ENCODE results near the gene KDM2A.

Gene KDM2A

DNA sequence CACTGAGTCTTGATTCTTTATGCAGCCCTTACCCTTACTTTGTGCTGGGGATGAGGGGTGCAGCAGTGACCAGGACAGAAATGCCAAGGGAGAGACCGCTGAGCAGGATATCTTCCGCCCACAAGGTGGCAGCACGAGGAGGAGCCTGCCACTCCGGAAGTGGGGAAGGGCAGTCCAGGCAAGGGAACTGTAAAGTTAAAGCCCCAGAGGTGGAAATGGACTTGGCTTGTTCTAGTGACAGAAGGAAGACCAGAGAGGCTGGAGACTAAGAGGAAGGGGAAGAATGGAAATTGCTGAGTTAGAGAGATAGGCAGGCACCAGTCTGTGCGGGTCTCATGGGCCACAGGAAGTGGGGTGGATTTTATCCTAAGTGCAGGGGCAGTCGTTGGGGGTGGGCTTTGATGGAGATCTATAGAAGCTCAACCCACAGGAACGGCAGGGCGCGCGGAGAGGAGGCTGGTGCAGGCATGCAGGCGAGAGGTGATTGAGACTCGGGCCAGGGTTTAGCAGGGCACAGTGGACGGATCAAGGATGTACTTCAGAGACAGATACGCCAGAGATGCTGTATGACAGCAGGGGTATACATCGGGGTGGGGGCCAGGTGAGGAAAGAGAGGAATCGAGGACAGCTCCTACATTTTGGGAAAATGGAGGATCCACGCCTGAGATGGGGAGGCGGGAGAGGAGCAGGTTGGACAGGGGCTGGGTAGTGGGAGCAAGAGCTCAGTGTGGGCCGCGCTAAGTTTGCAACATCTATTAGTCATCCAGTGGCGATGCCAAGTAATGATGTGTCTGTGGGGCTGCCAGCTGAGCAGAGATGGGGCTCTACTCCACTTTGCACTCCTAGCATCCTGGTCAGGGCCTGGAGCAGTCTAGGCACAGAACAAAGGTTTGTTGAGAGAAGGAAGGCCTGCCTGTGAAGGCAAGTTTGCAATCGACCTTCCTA lies 143.9 kb downstream of the KDM2A start:
- Histone ChIP-seq H3K23ac (ENCODE audit: low read length) (peak overlapping the region; percentile 15), H3K18ac (ENCODE audit: low read length) (no peak overlapping the region), H2BK120ac (ENCODE audit: low read depth, low read length) (no peak overlapping the region), H4K5ac (ENCODE audit: low read length) (no peak overlapping the region), H3K4me2 (ENCODE audit: low read length) (no peak overlapping the region), H2BK15ac (replicated peaks; ENCODE audit: low read depth) (no peak overlapping the region), H3K27ac (ENCODE audit: low read depth, low read length) (no peak overlapping the region), H3K9ac (ENCODE audit: low read length) (peak overlapping the region; percentile 55), H3K36me3 (ENCODE audit: control insufficient read depth, insufficient read depth, low read length) (peaks cover 2% of the 10 kb centered on the region), H2BK5ac (ENCODE audit: low read length) (no peak overlapping the region), H3K4ac (ENCODE audit: low read depth, low read length) (no peak overlapping the region), H4K8ac (ENCODE audit: low read depth, low read length) (no peak overlapping the region), H3K27me3 (ENCODE audit: insufficient read depth, low read length, poor library complexity) (no peaks in the 10 kb centered on the region), H2AK5ac (ENCODE audit: low read length) (no peak overlapping the region), H3K4me1 (ENCODE audit: control insufficient read depth, low read depth, low read length) (peaks cover 8% of the 10 kb centered on the region), H3K56ac (ENCODE audit: low read length) (peak overlapping the region; percentile 87), H3K4me3 (ENCODE audit: low read length) (no peak overlapping the region), H3K79me2 (ENCODE audit: control insufficient read depth, insufficient read depth, low read length) (peaks cover 13% of the 10 kb centered on the region), H3K79me1 (ENCODE audit: low read length) (peaks cover 11% of the 10 kb centered on the region)
- no CpG with 5 or more reads among the region's 22 CpGs for WGBS (ENCODE audit: extremely low coverage, insufficient coverage, low lambda C conversion rate)
- DNase-seq: peak; percentile 85

DNA sequence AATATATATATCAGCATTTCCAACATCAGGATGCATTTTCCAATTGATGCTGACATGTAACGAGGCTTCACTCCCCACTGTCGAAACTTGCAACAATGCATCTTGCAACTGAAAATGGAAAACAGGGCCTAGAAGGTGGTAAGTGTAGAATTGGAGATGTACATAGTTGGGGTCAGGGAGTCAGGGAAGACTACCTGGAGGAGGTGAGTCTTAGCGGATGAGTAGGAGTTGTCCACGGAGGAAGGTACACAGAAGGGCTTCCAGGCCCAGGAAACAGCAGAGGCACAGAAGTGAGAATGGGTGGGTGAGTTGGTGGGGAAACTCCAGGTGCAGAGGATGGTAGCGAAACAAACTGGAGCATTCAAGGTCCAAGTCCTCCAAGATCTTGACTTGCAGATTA lies 145.2 kb downstream of the KDM2A start:
- DNase-seq: no peak
- Histone ChIP-seq H3K36me3 (ENCODE audit: control insufficient read depth, insufficient read depth, low read length) (peaks cover 2% of the 10 kb centered on the region), H2BK15ac (replicated peaks; ENCODE audit: low read depth) (no peak overlapping the region), H4K5ac (ENCODE audit: low read length) (no peak overlapping the region), H3K79me2 (ENCODE audit: control insufficient read depth, insufficient read depth, low read length) (peaks cover 24% of the 10 kb centered on the region), H2AK5ac (ENCODE audit: low read length) (peak overlapping the region; percentile 6), H4K8ac (ENCODE audit: low read depth, low read length) (no peak overlapping the region), H3K56ac (ENCODE audit: low read length) (no peak overlapping the region), H3K27ac (ENCODE audit: low read depth, low read length) (no peak overlapping the region), H3K4ac (ENCODE audit: low read depth, low read length) (no peak overlapping the region), H3K4me3 (ENCODE audit: low read length) (no peak overlapping the region), H3K18ac (ENCODE audit: low read length) (no peak overlapping the region), H3K27me3 (ENCODE audit: insufficient read depth, low read length, poor library complexity) (no peaks in the 10 kb centered on the region), H3K4me2 (ENCODE audit: low read length) (no peak overlapping the region), H2BK5ac (ENCODE audit: low read length) (no peak overlapping the region), H3K9ac (ENCODE audit: low read length) (no peak overlapping the region), H2BK120ac (ENCODE audit: low read depth, low read length) (no peak overlapping the region), H3K79me1 (ENCODE audit: low read length) (peaks cover 19% of the 10 kb centered on the region), H3K4me1 (ENCODE audit: control insufficient read depth, low read depth, low read length) (peaks cover 9% of the 10 kb centered on the region), H3K23ac (ENCODE audit: low read length) (no peak overlapping the region)
- WGBS (ENCODE audit: extremely low coverage, insufficient coverage, low lambda C conversion rate): no CpG with 5 or more reads among the region's 5 CpGs

DNA sequence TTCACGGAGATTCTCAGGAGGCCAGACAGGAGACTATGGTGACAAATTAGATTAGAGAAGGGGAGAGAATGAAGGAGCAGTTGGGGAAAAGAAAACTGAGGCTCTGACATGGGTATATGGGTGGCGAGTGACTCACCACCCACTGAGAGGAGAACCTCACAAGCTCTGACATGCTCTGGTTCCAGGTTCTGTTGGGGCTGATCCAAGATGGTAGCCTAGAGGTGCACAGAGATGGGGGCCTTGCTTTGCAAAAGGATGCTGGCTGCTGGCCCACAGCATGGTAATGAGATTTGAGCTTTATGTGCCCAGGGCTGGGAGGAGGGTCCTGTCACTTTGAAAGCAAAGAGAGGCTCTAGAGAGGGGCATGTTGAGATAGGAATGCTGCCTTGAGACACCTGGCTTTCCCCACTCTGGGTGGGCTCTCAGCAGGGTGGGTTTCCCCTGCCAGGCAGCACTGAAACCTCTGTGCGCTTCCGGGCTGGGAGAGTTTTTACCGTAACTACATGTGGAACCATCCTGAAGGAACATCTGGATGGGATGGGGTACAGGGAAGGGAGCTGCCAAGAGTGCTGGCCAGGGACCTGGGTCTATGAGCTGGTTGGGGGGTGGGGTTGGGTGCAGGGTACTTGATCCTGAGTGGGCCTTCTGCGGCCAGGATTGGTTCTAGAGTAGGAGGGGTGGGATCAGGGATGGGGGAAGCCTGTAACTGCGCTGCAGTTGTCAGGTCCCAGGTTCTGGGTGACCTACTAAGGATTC lies 146.0 kb downstream of the KDM2A start:
- DNase-seq: no peak

DNA sequence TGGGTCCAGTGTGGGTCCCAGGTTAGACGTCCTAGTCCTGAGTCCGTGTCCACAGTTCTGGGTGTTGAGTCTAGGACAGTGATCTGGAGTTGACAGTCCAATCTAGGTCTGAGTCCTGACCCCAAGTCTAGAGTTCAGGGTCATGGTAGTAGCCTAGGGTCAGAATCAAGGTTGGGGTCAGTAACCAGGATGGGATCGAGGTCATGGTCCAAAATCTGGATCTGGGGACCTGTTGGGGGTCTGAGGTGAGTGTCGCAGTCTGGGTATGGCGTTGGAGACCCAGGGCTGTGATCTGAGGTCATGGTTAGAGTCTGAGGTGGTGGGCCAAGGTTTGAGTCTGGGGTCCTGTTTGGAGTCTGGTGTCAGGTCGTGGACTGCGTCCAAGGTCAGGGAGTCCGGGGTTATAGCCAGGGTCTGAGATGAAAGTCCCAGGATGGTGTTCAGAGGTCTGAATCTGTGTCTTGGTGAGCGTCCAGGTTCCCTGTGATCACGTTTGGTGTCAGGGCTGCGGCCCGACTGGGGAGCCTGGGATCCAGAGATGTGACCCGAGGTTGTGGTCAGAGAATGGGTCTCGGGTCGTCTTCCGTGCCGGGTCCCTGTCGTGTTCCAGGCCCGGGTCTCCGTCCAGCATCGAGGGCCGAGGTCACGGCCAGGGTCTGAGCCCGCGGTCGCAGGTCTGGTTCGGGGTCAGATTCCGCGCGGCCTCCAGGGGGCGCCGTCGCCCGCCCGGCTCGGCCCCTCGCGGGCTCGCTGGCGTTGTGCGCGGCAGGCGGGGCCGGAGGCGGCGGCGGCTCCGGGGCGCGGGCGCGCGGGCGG lies 146.8 kb downstream of the KDM2A start:
- peaks cover 26% of the 10 kb centered on the region for H3K79me1 ChIP-seq (ENCODE audit: low read length)
- WGBS (ENCODE audit: extremely low coverage, insufficient coverage, low lambda C conversion rate): no CpG with 5 or more reads among the region's 54 CpGs
- H3K4ac ChIP-seq (ENCODE audit: low read depth, low read length): no peak overlapping the region
- peak; percentile 60 for DNase-seq
- H2AK5ac ChIP-seq (ENCODE audit: low read length): peak overlapping the region; percentile 50
- no peak overlapping the region for H4K8ac ChIP-seq (ENCODE audit: low read depth, low read length)
- no peak overlapping the region for H2BK5ac ChIP-seq (ENCODE audit: low read length)
- no peaks in the 10 kb centered on the region for H3K27me3 ChIP-seq (ENCODE audit: insufficient read depth, low read length, poor library complexity)
- H3K4me3 ChIP-seq (ENCODE audit: low read length): no peak overlapping the region
- H3K18ac ChIP-seq (ENCODE audit: low read length): no peak overlapping the region
- H3K56ac ChIP-seq (ENCODE audit: low read length): peak overlapping the region; percentile 88
- H2BK120ac ChIP-seq (ENCODE audit: low read depth, low read length): no peak overlapping the region
- peak overlapping the region; percentile 70 for H3K9ac ChIP-seq (ENCODE audit: low read length)
- H3K79me2 ChIP-seq (ENCODE audit: control insufficient read depth, insufficient read depth, low read length): peaks cover 31% of the 10 kb centered on the region
- no peak overlapping the region for H3K4me2 ChIP-seq (ENCODE audit: low read length)
- H4K5ac ChIP-seq (ENCODE audit: low read length): no peak overlapping the region
- peaks cover 3% of the 10 kb centered on the region for H3K36me3 ChIP-seq (ENCODE audit: control insufficient read depth, insufficient read depth, low read length)
- H3K23ac ChIP-seq (ENCODE audit: low read length): no peak overlapping the region
- peaks cover 21% of the 10 kb centered on the region for H3K4me1 ChIP-seq (ENCODE audit: control insufficient read depth, low read depth, low read length)
- H3K27ac ChIP-seq (ENCODE audit: low read depth, low read length): no peak overlapping the region
- no peak overlapping the region for H2BK15ac ChIP-seq (replicated peaks; ENCODE audit: low read depth)

More for the DNA sequence above, 146.0 kb downstream of the KDM2A start:
- Histone ChIP-seq H3K23ac (ENCODE audit: low read length) (no peak overlapping the region), H3K79me1 (ENCODE audit: low read length) (peaks cover 24% of the 10 kb centered on the region), H3K36me3 (ENCODE audit: control insufficient read depth, insufficient read depth, low read length) (peaks cover 3% of the 10 kb centered on the region), H3K27ac (ENCODE audit: low read depth, low read length) (no peak overlapping the region), H2BK15ac (replicated peaks; ENCODE audit: low read depth) (no peak overlapping the region), H3K4ac (ENCODE audit: low read depth, low read length) (no peak overlapping the region), H3K4me3 (ENCODE audit: low read length) (no peak overlapping the region), H3K27me3 (ENCODE audit: insufficient read depth, low read length, poor library complexity) (no peaks in the 10 kb centered on the region), H3K18ac (ENCODE audit: low read length) (no peak overlapping the region), H3K4me1 (ENCODE audit: control insufficient read depth, low read depth, low read length) (peaks cover 17% of the 10 kb centered on the region), H4K5ac (ENCODE audit: low read length) (no peak overlapping the region), H3K4me2 (ENCODE audit: low read length) (no peak overlapping the region), H3K56ac (ENCODE audit: low read length) (no peak overlapping the region), H2BK5ac (ENCODE audit: low read length) (no peak overlapping the region), H3K9ac (ENCODE audit: low read length) (no peak overlapping the region), H4K8ac (ENCODE audit: low read depth, low read length) (no peak overlapping the region), H2AK5ac (ENCODE audit: low read length) (no peak overlapping the region), H2BK120ac (ENCODE audit: low read depth, low read length) (no peak overlapping the region), H3K79me2 (ENCODE audit: control insufficient read depth, insufficient read depth, low read length) (peaks cover 29% of the 10 kb centered on the region)
- WGBS (ENCODE audit: extremely low coverage, insufficient coverage, low lambda C conversion rate): no CpG with 5 or more reads among the region's 7 CpGs

DNA sequence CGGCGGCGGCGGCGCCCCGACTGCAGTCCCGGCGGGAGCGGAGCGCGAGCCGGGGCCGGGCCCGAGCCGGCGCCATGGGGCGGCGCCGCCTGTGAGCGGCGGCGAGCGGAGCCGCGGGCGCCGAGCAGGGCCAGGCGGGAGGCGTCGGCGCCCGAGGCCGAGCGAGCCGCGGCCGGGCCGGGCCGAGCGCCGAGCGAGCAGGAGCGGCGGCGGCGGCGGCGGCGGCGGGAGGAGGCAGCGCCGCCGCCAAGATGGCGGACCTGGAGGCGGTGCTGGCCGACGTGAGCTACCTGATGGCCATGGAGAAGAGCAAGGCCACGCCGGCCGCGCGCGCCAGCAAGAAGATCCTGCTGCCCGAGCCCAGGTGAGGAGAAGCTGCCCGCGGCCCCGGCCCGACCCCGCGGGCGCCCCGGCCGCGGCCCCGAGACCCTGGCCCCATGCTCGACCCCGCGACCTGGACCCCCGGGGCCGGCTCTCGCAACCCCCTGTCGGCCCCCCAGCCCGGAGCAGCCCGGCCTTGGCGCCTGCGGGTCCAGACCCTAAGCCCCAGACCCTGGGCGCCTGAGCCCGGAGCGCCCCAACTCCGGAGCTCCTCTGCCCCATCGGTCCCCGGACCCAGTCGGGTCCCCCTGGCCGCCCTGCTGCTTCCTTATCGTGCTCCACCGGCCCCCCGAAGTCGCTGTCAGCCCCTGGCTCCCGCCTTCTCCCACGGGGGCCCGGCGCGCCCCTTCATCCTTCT lies 147.6 kb downstream of the KDM2A start, which contains the start of gene GRK2:
TSS of gene GRK2 (plus strand) at position 25 of the 739 bp plus-strand sequence. CDS start at position 252, 227 bp downstream.
- Histone ChIP-seq H3K4me3 (ENCODE audit: low read length) (peak within 1 kb of the TSS; percentile 66), H3K56ac (ENCODE audit: low read length) (peak within 1 kb of the TSS; percentile 96), H2BK120ac (ENCODE audit: low read depth, low read length) (peak within 1 kb of the TSS; percentile 6), H2BK5ac (ENCODE audit: low read length) (no peak within 1 kb of the TSS), H3K18ac (ENCODE audit: low read length) (peak within 1 kb of the TSS; percentile 85), H3K4me1 (ENCODE audit: control insufficient read depth, low read depth, low read length) (peaks cover 27% of the 10 kb centered on the region), H3K9ac (ENCODE audit: low read length) (peak within 1 kb of the TSS; percentile 91), H3K23ac (ENCODE audit: low read length) (peak within 1 kb of the TSS; percentile 100), H3K36me3 (ENCODE audit: control insufficient read depth, insufficient read depth, low read length) (peaks cover 3% of the 10 kb centered on the region), H3K27ac (ENCODE audit: low read depth, low read length) (no peak within 1 kb of the TSS), H2BK15ac (replicated peaks; ENCODE audit: low read depth) (no peak within 1 kb of the TSS), H3K79me1 (ENCODE audit: low read length) (peaks cover 34% of the 10 kb centered on the region), H3K79me2 (ENCODE audit: control insufficient read depth, insufficient read depth, low read length) (peaks cover 38% of the 10 kb centered on the region), H4K5ac (ENCODE audit: low read length) (no peak within 1 kb of the TSS), H3K4ac (ENCODE audit: low read depth, low read length) (peak within 1 kb of the TSS; percentile 96), H3K27me3 (ENCODE audit: insufficient read depth, low read length, poor library complexity) (no peaks in the 10 kb centered on the region), H2AK5ac (ENCODE audit: low read length) (peak within 1 kb of the TSS; percentile 85), H4K8ac (ENCODE audit: low read depth, low read length) (peak within 1 kb of the TSS; percentile 13), H3K4me2 (ENCODE audit: low read length) (peak within 1 kb of the TSS; percentile 94)
- peak; percentile 58 for DNase-seq
- WGBS (ENCODE audit: extremely low coverage, insufficient coverage, low lambda C conversion rate): no CpG with 5 or more reads among the region's 103 CpGs

All from mesendoderm (in vitro differentiated cells).